ENCODE measurements around the gene ARL8B. TPM values are rescaled to one million over a fixed set of nuclear protein-coding genes. Genes with fewer than 3 reads are reported as not detected.

The ARL8B gene
- polyA plus RNA-seq, 1 experiment: 47.0 TPM

- Histone ChIP-seq H3K27me3 (ENCODE audit: control insufficient read depth, insufficient read depth, low read length) (no peaks in the 10 kb centered on the region), H3K27ac (ENCODE audit: low read depth, low read length) (no peak overlapping the region), H3K9me3 (ENCODE audit: control insufficient read depth, insufficient read depth, low read length) (no peaks in the 10 kb centered on the region; the same call in 1 of the 2 replicates), H3K4me3 (ENCODE audit: low read depth, low read length) (no peak overlapping the region)
- TF ChIP-seq, protein P1, sequence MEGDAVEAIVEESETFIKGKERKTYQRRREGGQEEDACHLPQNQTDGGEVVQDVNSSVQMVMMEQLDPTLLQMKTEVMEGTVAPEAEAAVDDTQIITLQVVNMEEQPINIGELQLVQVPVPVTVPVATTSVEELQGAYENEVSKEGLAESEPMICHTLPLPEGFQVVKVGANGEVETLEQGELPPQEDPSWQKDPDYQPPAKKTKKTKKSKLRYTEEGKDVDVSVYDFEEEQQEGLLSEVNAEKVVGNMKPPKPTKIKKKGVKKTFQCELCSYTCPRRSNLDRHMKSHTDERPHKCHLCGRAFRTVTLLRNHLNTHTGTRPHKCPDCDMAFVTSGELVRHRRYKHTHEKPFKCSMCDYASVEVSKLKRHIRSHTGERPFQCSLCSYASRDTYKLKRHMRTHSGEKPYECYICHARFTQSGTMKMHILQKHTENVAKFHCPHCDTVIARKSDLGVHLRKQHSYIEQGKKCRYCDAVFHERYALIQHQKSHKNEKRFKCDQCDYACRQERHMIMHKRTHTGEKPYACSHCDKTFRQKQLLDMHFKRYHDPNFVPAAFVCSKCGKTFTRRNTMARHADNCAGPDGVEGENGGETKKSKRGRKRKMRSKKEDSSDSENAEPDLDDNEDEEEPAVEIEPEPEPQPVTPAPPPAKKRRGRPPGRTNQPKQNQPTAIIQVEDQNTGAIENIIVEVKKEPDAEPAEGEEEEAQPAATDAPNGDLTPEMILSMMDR (IDR thresholded peaks at IDR 0.05; ENCODE audit: low read depth, low read length): no peak
- DNase-seq (ENCODE audit: low read depth, low spot score): no peak
- ChIA-PET CTCF (no interaction called here), POLR2A (no interaction called here)
Observed at GRCh38 chr3:5149306-5149880, 27.3 kb downstream of the ARL8B start.

GRCh38 chr3:5151586-5151985 is 29.5 kb downstream of the ARL8B start:
- TF ChIP-seq, protein P1 (IDR thresholded peaks at IDR 0.05; ENCODE audit: low read depth, low read length): no peak
- H3K27ac ChIP-seq (ENCODE audit: low read depth, low read length): no peak overlapping the region
- no peaks in the 10 kb centered on the region; the same call in 1 of the 2 replicates for H3K9me3 ChIP-seq (ENCODE audit: control insufficient read depth, insufficient read depth, low read length)
- no peaks in the 10 kb centered on the region for H3K27me3 ChIP-seq (ENCODE audit: control insufficient read depth, insufficient read depth, low read length)
- no peak overlapping the region for H3K4me3 ChIP-seq (ENCODE audit: low read depth, low read length)
- POLR2A ChIA-PET: interaction anchor here (0.7 to 0.8 kb wide), 2 partner anchors 13 to 799 kb away, joined by 4 to 7 read pairs; no protein-coding TSS in a partner anchor
- no peak for DNase-seq (ENCODE audit: low read depth, low spot score)
- CTCF ChIA-PET: interaction anchor here (0.6 to 1.6 kb wide), 2 partner anchors 30 to 86 kb away, joined by 3 to 5 read pairs; no protein-coding TSS in a partner anchor

GRCh38 chr3:5153074-5153473 is 31.0 kb downstream of the ARL8B start:
- Histone ChIP-seq H3K27ac (ENCODE audit: low read depth, low read length) (no peak overlapping the region), H3K27me3 (ENCODE audit: control insufficient read depth, insufficient read depth, low read length) (no peaks in the 10 kb centered on the region), H3K9me3 (ENCODE audit: control insufficient read depth, insufficient read depth, low read length) (no peaks in the 10 kb centered on the region; the same call in 1 of the 2 replicates), H3K4me3 (ENCODE audit: low read depth, low read length) (no peak overlapping the region)
- ChIA-PET POLR2A (no interaction called here), CTCF (no interaction called here)
- DNase-seq (ENCODE audit: low read depth, low spot score): no peak
- TF ChIP-seq, protein P1 (IDR thresholded peaks at IDR 0.05; ENCODE audit: low read depth, low read length): no peak

DNA sequence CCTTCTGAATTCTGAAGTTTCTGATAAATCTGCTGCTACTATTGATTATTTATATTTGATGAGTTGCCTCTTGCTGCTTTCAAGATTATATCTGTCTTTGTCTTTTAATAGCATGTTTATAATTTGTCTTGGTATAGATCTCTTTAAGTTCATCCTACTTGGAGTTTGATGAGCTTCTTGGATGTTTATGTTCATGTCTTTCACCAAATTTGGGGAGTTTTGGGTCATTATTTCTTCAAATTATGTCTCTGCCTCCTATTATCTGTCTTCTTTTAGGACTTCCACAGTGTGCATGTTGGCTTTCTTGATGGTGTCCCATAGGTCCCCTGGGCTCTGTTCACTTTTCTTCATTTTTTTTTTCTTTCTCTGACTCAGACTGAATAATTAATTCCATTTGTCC is 33.1 kb downstream of the ARL8B start:
- TF ChIP-seq, protein P1 (IDR thresholded peaks at IDR 0.05; ENCODE audit: low read depth, low read length): no peak
- Histone ChIP-seq H3K27ac (ENCODE audit: low read depth, low read length) (no peak overlapping the region), H3K4me3 (ENCODE audit: low read depth, low read length) (no peak overlapping the region), H3K9me3 (ENCODE audit: control insufficient read depth, insufficient read depth, low read length) (no peaks in the 10 kb centered on the region; the same call in 1 of the 2 replicates), H3K27me3 (ENCODE audit: control insufficient read depth, insufficient read depth, low read length) (no peaks in the 10 kb centered on the region)
- CTCF ChIA-PET: interaction anchor here (1.4 kb wide), 1 partner anchor 443 kb away, joined by 4 read pairs; no protein-coding TSS in a partner anchor
- POLR2A ChIA-PET: no interaction called here
- DNase-seq (ENCODE audit: low read depth, low spot score): no peak

DNA sequence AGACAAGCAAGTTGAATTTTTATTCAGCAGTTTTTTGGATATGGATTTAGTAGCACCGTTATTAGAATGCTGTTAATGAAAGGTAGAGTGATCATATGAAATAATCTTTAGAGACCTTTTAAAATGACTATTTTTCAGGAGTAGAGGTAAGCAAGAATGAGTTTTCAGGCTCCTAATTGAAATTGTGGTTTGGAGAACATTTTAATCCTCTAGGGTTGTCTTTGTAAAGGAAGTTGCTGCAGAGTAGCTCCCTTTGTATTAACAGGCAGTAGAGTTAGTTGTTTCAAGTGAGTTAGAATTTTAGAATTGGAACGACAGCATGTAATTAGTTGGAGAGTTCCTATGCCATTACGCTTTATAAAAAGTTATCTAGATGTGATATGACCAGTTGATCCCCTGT is 38.2 kb downstream of the ARL8B start:
- Histone ChIP-seq H3K9me3 (ENCODE audit: control insufficient read depth, insufficient read depth, low read length) (no peaks in the 10 kb centered on the region), H3K4me3 (ENCODE audit: low read depth, low read length) (no peak overlapping the region), H3K27ac (ENCODE audit: low read depth, low read length) (no peak overlapping the region), H3K27me3 (ENCODE audit: control insufficient read depth, insufficient read depth, low read length) (no peaks in the 10 kb centered on the region)
- ChIA-PET CTCF (interaction anchor here (1.1 kb wide), 1 partner anchor 39 kb away, joined by 3 read pairs; no protein-coding TSS in a partner anchor), POLR2A (no interaction called here)
- TF ChIP-seq, protein P1 (IDR thresholded peaks at IDR 0.05; ENCODE audit: low read depth, low read length): no peak
- DNase-seq (ENCODE audit: low read depth, low spot score): no peak
